Ammon's horn (tissue), 1 donor: ENCODE measurements around the gene USP20.

ENCODE experiments used
- DNase-seq: peaks from one replicate; pipeline ENCODE4 v3.0.0-alpha.2; 2016; ENCODE audit warnings: low spot score

The USP20 gene

GRCh38 chr9:129919841-129920240 lies 84.6 kb downstream of the USP20 start:
- DNase-seq = no peak

DNA sequence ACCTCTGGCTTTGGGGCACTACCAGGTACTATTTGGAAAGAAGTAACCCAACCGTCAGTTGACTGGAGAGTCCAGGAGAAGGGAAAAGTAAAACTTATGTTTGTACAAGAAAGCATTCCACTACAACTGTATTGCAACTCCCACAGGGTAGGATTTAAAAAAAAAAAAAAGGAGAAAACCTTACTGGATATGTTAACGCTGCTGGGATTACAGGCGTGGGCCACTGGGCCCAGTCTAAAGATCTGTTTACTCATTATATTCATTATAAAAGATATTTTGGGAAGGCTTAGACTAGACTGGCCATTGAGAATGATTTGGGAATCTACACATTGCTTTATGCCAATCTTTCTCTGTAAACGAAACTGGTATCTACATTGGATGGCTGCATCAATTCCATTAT lies 86.6 kb downstream of the USP20 start:
- no peak for DNase-seq

DNA sequence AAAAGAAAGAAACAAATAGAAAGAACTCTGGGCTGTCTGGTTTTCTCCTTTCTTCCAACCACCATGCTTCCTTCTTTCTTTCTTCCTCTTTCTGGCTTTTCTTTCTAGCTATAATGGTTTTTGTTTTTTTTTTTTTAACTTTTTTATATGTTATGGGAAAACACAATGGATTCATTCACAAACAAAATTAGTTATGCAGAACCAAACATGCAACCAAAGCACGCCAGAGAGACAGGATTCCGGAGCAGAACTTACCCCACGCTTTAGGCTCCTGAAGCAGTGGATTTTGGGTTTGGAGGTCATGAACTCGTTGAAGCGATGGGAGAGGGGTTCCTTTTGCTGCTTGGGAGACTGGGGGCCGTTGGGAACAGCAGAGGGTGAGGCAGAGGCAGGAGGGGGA lies 88.3 kb downstream of the USP20 start:
- no peak for DNase-seq

DNA sequence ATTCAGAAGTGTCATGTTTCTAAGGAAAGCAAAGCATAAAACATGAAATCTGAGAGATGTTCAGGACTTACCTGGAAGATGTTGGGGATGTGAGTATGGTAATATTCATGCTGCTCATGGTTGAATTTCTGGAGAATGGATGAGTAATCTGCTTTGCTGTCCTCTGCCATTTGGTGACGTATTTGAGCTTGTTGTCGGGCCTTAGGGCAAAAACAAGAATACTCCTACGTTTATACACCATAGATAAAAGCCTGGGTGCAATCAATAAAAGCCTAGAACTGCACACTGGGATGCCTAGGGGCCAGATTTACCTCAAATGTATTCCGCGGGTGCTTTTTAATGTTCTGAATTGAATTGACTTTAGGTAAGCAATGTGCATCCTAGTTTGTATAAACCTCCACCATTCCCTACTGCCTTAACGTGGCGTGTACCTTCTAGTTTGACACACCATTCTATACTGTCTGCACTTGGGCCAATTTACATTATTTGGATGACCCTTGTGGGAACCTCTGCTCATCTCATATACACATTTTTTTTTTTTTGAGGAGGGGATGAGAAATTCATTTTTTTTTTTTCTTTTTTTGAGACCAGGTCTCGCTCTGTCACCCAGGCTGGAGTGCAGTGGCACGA lies 94.4 kb downstream of the USP20 start:
- DNase-seq = no peak

- no peak for DNase-seq
Observed at GRCh38 chr9:129930743-129931142, 95.5 kb downstream of the USP20 start.
